Measurements from ENCODE around the gene RPS21.

DNA sequence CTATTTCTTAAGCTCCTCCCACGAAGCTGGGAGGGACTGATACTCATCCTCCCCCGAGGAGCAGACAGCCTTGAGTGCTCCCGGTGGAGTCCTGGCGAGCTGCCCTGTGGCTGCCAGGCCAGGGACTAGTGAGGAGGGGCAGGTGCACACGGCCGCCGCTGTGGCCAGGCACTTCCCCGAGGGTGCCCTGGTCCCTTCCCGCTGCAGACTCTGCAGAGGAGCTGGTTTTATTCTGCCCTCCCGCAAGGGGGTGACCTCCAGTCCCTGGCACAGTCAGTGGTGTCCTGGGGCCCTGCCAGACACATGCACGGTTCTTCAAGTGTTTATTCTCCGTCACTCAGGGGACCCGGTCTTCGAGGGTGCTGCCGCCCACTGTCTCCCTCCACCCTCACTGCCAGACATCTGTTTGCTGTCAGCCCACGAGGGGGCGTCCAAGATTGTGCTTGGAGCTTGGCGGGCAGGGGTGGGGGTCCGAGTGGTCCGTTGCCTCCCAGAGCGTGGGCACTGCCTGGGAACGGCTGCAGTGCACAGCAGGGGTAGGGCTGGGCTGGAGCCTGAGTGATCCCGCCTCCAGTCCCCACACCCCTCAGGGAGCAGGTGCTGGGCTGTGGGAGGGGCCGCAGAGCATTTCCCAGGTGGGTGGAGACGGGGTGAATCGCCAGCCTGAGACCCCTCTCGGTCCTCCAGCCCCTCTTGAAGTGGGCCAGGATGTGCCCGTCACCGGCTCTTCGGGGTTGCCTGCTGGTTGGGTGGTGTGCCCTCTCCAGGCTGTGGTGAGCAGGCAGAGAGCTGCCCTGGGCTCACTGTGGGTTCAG, 23.2 kb downstream of the RPS21 start:
- TF ChIP-seq POLR2A (IDR thresholded peaks at IDR 0.05; ENCODE audit: low read depth, low read length) (no peak), POLR2AphosphoS5 (IDR thresholded peaks at IDR 0.05; ENCODE audit: low read depth, low read length) (no peak), TAF1 (IDR thresholded peaks at IDR 0.05; ENCODE audit: borderline replicate concordance, low read depth, low read length) (no peak)

Data from GM12892 (cell line).